Testis (tissue), 3 donors: ENCODE measurements around the gene MACC1. TPM values are rescaled to one million over a fixed set of nuclear protein-coding genes. Genes with fewer than 3 reads are reported as not detected.

Experiments used
- DNase-seq: peaks from one replicate; pipeline ENCODE4 v3.0.0-alpha.2; 2019
- H3K27ac ChIP-seq, 2 donors: fragments of 200-600 bp; sonication (generic); one replicate each; pipeline ENCODE4 v1.5.1; 2019
- H3K27me3 ChIP-seq: fragments of 200-600 bp; sonication (generic); one replicate; pipeline ENCODE4 v1.5.1; 2019
- H3K36me3 ChIP-seq: fragments of 200-600 bp; sonication (generic); one replicate; pipeline ENCODE4 v1.5.1; 2017; ENCODE audit warnings: low read depth; ENCODE audit errors: missing control alignments
- H3K4me1 ChIP-seq: fragments of 200-600 bp; sonication (generic); one replicate; pipeline ENCODE4 v1.5.1; 2019
- H3K4me3 ChIP-seq, 2 donors: fragments of 200-600 bp; sonication (generic); one replicate each; pipeline ENCODE4 v1.5.1; 2017 to 2019
- H3K9me3 ChIP-seq: fragments of 200-600 bp; sonication (generic); one replicate; pipeline ENCODE4 v1.5.1; 2017
- POLR2A ChIP-seq: fragments of 450-650 bp; IDR thresholded peaks from one replicate; pipeline ENCODE4 v1.6.1; 2017; ENCODE audit warnings: antibody characterized with exemption, mild to moderate bottlenecking, moderate library complexity
- WGBS, 2 donors: methylation state at CpG; one replicate each; pipeline ENCODE4 v1.1.5; 2018; 5-methylcytosine and 5-hydroxymethylcytosine counted together
- intact Hi-C: fragments of 100-400 bp; cut with DNase I; formaldehyde crosslinking; loops from one replicate; pipeline ENCODE4 v1.15.1; 2023; ENCODE audit warnings: low total_unique reads
- polyA plus RNA-seq: library from polyadenylated mRNA; stranded (reverse); fragments of 350-450 nt; fragmentation: Illumina TruSeq; extraction: RNeasy Lipid Tissue Mini Kit (QIAGEN cat#74804); gene quantifications from one replicate; pipeline ENCODE4 v1.2.3, GENCODE V29; 2014; ENCODE audit warnings: low read depth, low replicate concordance; ENCODE audit not compliant: insufficient read depth
- total RNA-seq, 2 donors: library from RNA; depleted of rRNA; stranded (reverse); fragments of >200 nt; gene quantifications; one replicate each; pipeline ENCODE4 v1.2.3, GENCODE V29; 2016
- TF ChIP-seq, protein P1 (sequence below), 3 experiments: fragments of 450-650 bp in 2 of 3; fragments of 200-600 bp in 1 of 3; sonication (generic) in 1 of 3; IDR thresholded peaks; one replicate each; pipeline ENCODE4 v1.5.1; 2016 to 2019; ENCODE audit warnings: antibody characterized with exemption in 3 of 3, mild to moderate bottlenecking in 2 of 3, moderate library complexity in 1 of 3

MACC1 gene
- total and polyA plus RNA-seq, 3 donors from 2014 or later: 0.17 to 0.79 (median 0.74) TPM

DNA sequence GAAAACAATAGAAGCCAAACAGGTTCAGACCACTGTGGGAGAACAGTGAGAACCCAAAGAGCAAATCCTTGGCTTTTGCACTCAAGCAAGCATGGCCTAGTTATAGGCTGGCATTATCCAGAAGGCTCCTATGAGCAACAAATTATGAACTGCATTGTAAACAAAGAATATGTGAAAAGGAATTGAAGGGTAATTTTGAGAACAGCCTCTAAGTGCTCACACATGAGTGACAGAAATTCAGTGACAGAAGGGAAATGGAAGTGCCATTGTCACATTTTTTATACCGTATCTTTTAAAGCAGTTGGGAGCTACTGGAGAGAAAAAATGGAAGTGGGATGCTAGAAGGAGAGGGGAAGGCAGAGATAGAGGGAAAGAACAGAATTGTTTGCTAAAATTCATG, 114.2 kb downstream of the MACC1 start:
- Histone ChIP-seq H3K9me3 (no peaks in the 10 kb centered on the region), H3K27ac (no peak overlapping the region), H3K4me3 (no peak overlapping the region), H3K27me3 (no peaks in the 10 kb centered on the region), H3K4me1 (no peaks in the 10 kb centered on the region), H3K36me3 (no peaks in the 10 kb centered on the region)
- 73 to 87% methylated on average over 1 of the region's 1 CpG for WGBS, 2 donors
- TF ChIP-seq, protein P1, sequence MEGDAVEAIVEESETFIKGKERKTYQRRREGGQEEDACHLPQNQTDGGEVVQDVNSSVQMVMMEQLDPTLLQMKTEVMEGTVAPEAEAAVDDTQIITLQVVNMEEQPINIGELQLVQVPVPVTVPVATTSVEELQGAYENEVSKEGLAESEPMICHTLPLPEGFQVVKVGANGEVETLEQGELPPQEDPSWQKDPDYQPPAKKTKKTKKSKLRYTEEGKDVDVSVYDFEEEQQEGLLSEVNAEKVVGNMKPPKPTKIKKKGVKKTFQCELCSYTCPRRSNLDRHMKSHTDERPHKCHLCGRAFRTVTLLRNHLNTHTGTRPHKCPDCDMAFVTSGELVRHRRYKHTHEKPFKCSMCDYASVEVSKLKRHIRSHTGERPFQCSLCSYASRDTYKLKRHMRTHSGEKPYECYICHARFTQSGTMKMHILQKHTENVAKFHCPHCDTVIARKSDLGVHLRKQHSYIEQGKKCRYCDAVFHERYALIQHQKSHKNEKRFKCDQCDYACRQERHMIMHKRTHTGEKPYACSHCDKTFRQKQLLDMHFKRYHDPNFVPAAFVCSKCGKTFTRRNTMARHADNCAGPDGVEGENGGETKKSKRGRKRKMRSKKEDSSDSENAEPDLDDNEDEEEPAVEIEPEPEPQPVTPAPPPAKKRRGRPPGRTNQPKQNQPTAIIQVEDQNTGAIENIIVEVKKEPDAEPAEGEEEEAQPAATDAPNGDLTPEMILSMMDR (IDR thresholded peaks at IDR 0.05): no peak
- no peak for TF ChIP-seq POLR2A
- intact Hi-C loops: no loop called here
- no peak for DNase-seq

DNA sequence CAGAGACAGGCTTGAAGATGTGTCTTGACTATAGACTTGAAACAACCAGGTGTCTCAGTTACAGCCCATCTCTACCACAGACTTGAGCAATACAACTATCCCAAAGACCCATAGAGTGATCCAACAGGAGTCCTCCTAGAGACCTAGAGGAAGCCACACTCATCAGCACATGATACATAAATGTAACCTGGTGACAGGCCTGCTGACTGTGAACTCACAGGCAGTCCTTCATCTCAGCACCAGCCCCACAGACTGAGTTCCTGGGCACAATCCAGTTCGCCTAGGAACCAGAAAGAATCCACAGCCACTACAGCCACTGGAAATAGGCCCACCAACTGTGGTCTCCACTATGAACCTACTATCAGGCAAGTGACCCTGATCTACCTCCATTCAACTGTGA, 121.3 kb downstream of the MACC1 start:
- no peaks in the 10 kb centered on the region for H3K27me3 ChIP-seq
- no peak for DNase-seq
- H3K4me3 ChIP-seq: no peak overlapping the region
- no peaks in the 10 kb centered on the region for H3K36me3 ChIP-seq
- H3K27ac ChIP-seq: no peak overlapping the region
- WGBS, 2 donors: 93 to 100% methylated on average over 1 of the region's 1 CpG
- intact Hi-C loops: no loop called here
- H3K4me1 ChIP-seq: no peaks in the 10 kb centered on the region
- H3K9me3 ChIP-seq: no peaks in the 10 kb centered on the region
- TF ChIP-seq POLR2A: no peak
- TF ChIP-seq, protein P1 (IDR thresholded peaks at IDR 0.05): no peak

DNA sequence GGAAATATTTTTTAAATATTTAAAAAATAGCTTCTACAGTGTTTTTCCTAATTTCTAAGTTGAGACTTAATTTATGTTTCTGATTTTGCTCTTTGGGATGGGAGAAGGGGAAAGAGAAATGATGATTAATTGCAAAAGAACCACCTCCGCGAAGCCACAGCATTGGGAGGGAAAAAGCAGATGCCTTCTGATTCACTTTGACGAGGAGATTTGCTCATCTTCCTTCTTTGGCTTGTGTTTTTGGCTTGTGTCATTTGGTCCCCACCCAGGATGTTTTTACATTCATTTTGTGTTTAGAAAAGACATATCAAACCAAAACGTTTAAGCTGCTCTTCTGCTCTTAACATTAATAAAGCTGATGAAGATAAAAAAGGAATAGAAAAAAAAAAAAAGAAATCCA, 121.7 kb downstream of the MACC1 start:
- Histone ChIP-seq H3K4me3 (no peak overlapping the region), H3K9me3 (no peaks in the 10 kb centered on the region), H3K36me3 (no peaks in the 10 kb centered on the region), H3K27ac (no peak overlapping the region), H3K4me1 (no peaks in the 10 kb centered on the region), H3K27me3 (no peaks in the 10 kb centered on the region)
- 81 to 83% methylated on average over 4 of the region's 4 CpGs for WGBS, 2 donors
- no peak for TF ChIP-seq POLR2A
- TF ChIP-seq, protein P1 (IDR thresholded peaks at IDR 0.05): no peak
- intact Hi-C loops: no loop called here
- DNase-seq: no peak

DNA sequence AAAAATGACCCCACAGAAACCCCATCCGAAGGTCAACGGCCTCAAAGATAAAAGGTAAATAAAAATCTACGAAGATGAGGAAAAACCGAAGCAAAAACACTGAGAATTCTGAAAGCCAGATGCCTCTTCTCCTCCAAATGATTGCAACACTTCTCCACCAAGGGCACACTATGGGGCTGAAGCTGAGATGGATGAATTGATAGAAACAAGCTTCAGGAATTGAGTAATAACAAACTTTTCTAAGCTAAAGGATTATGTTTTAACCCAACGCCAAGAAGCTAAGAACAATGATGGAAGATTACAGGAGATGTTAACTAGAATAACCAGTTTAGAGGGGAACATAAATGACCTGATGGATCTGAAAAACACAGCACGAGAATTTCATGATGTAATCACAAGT, 127.8 kb downstream of the MACC1 start:
- no peaks in the 10 kb centered on the region for H3K9me3 ChIP-seq
- 86 to 94% methylated on average over 6 of the region's 6 CpGs for WGBS, 2 donors
- H3K27me3 ChIP-seq: no peaks in the 10 kb centered on the region
- H3K36me3 ChIP-seq: no peaks in the 10 kb centered on the region
- no peak overlapping the region for H3K27ac ChIP-seq
- intact Hi-C loops: no loop called here
- no peaks in the 10 kb centered on the region for H3K4me1 ChIP-seq
- no peak overlapping the region for H3K4me3 ChIP-seq
- TF ChIP-seq, protein P1 (IDR thresholded peaks at IDR 0.05): no peak
- no peak for TF ChIP-seq POLR2A
- no peak for DNase-seq

DNA sequence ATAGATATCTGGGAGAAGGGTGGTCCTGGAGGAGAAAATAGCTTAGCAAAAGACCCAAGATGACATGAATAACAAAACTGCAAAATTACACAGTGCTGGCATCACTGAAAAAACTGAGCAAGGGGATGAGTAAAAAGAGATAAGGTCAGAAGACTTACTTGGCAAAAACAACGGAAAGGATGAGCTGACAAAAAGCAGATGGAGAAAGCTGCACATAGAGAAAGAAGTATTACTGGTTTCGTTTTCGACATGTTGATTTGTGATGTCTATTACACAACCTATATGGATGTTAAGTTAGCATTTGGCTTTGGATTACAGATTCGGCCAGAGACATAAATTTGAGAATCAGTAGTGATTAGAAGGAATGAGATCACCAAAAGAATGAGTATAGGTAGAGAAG, 132.1 kb downstream of the MACC1 start:
- no peak overlapping the region for H3K4me3 ChIP-seq
- no peak overlapping the region for H3K27ac ChIP-seq
- H3K4me1 ChIP-seq: no peaks in the 10 kb centered on the region
- H3K36me3 ChIP-seq: no peaks in the 10 kb centered on the region
- H3K9me3 ChIP-seq: no peaks in the 10 kb centered on the region
- H3K27me3 ChIP-seq: no peaks in the 10 kb centered on the region
- no peak for DNase-seq
- intact Hi-C loops: no loop called here
- 52 to 57% methylated on average over 4 of the region's 4 CpGs for WGBS, 2 donors
- TF ChIP-seq POLR2A: no peak
- TF ChIP-seq, protein P1 (IDR thresholded peaks at IDR 0.05): no peak
